ENCODE measurements around the gene CDR2L. TPM values are rescaled to one million over a fixed set of nuclear protein-coding genes. Genes with fewer than 3 reads are reported as not detected.

CDR2L gene
- total and polyA plus RNA-seq, 8 donors = 4.4 to 78.8 (median 10.9) TPM

GRCh38 chr17:75030161-75030560 lies 42.7 kb downstream of the CDR2L start:
- Histone ChIP-seq H3K27ac (no peak overlapping the region), H3K4me3 (no peak overlapping the region), H3K27me3 (no peaks in the 10 kb centered on the region), H3K36me3 (no peaks in the 10 kb centered on the region), H3K4me1 (peaks cover 21 to 39% (median 33%) of the 10 kb centered on the region in 4 donors), H3K9me3 (peaks cover 0 to 9% (median 0%) of the 10 kb centered on the region in 4 donors)
- 77 to 94% (median 93%) methylated on average over 8 of the region's 8 CpGs for WGBS, 5 donors
- TF ChIP-seq CTCF (IDR thresholded peaks at IDR 0.05) = no peak
- no peak for TF ChIP-seq EP300 (IDR thresholded peaks at IDR 0.05)
- TF ChIP-seq POLR2AphosphoS5 (IDR thresholded peaks at IDR 0.05) = no peak
- no peak for TF ChIP-seq POLR2A (IDR thresholded peaks at IDR 0.05)
- intact Hi-C loops (cut with DNase I; ENCODE audit: low total_unique reads) = no loop called here
- DNase-seq = no peak

- 17 to 28% (median 22%) methylated on average over 10 of the region's 10 CpGs for WGBS, 5 donors
- intact Hi-C loops (cut with DNase I; ENCODE audit: low total_unique reads) = no loop called here
- Histone ChIP-seq H3K36me3 (no peaks in the 10 kb centered on the region), H3K9me3 (peaks cover 0 to 9% (median 0%) of the 10 kb centered on the region in 4 donors), H3K4me1 (peaks cover 28 to 54% (median 49%) of the 10 kb centered on the region in 4 donors), H3K27ac (peak overlapping the region in 4 of 5 donors; percentile 86 to 95 (median 92)), H3K27me3 (no peaks in the 10 kb centered on the region), H3K4me3 (peak overlapping the region; percentile 57 to 75 (median 66))
- peak in 1 of 3 donors; percentile 23 for TF ChIP-seq POLR2AphosphoS5 (IDR thresholded peaks at IDR 0.05)
- no peak for TF ChIP-seq EP300 (IDR thresholded peaks at IDR 0.05)
- DNase-seq = peak; percentile 51 to 93
These were observed 44.7 kb downstream of the CDR2L start for GRCh38 chr17:75031972-75032719.

GRCh38 chr17:75032720-75033280 lies 45.4 kb downstream of the CDR2L start:
- no peak for TF ChIP-seq EP300 (IDR thresholded peaks at IDR 0.05)
- TF ChIP-seq POLR2AphosphoS5 (IDR thresholded peaks at IDR 0.05) = no peak
- no peak for TF ChIP-seq CTCF (IDR thresholded peaks at IDR 0.05)
- TF ChIP-seq POLR2A (IDR thresholded peaks at IDR 0.05) = no peak
- peaks cover 0 to 9% (median 0%) of the 10 kb centered on the region in 4 donors for H3K9me3 ChIP-seq
- intact Hi-C loops (cut with DNase I; ENCODE audit: low total_unique reads) = no loop called here
- H3K27ac ChIP-seq = peak overlapping the region in 4 of 5 donors; percentile 86 to 95 (median 92)
- DNase-seq = peak in 1 of 2 donors; percentile 46
- 2 to 9% (median 8%) methylated on average over 13 of the region's 13 CpGs for WGBS, 5 donors
- no peaks in the 10 kb centered on the region for H3K27me3 ChIP-seq
- peaks cover 28 to 54% (median 49%) of the 10 kb centered on the region in 4 donors for H3K4me1 ChIP-seq
- H3K36me3 ChIP-seq = peaks cover 0 to 2% (median 0%) of the 10 kb centered on the region in 4 donors
- peak overlapping the region; percentile 57 to 75 (median 66) for H3K4me3 ChIP-seq

GRCh38 chr17:75033346-75034235 lies 46.2 kb downstream of the CDR2L start:
- intact Hi-C loops (cut with DNase I; ENCODE audit: low total_unique reads) = no loop called here
- H3K27ac ChIP-seq = peak overlapping the region; percentile 86 to 95 (median 90)
- H3K4me3 ChIP-seq = peak overlapping the region; percentile 57 to 75 (median 66)
- peaks cover 28 to 54% (median 49%) of the 10 kb centered on the region in 4 donors for H3K4me1 ChIP-seq
- DNase-seq = peak; percentile 90 to 97
- peaks cover 0 to 9% (median 0%) of the 10 kb centered on the region in 4 donors for H3K9me3 ChIP-seq
- H3K36me3 ChIP-seq = peaks cover 4 to 9% (median 7%) of the 10 kb centered on the region in 4 donors
- no peaks in the 10 kb centered on the region for H3K27me3 ChIP-seq
- 1 to 2% (median 1%) methylated on average over 25 to 36 of the region's 36 CpGs for WGBS, 5 donors
- no peak for TF ChIP-seq POLR2A (IDR thresholded peaks at IDR 0.05)
- peak; percentile 7 to 85 (median 48) for TF ChIP-seq POLR2AphosphoS5 (IDR thresholded peaks at IDR 0.05)
- no peak for TF ChIP-seq EP300 (IDR thresholded peaks at IDR 0.05)
- TF ChIP-seq CTCF (IDR thresholded peaks at IDR 0.05) = no peak

All from stomach (tissue), 9 donors.